HCT116 (cell line): ENCODE measurements around the gene EHBP1. TPM values are rescaled to one million over a fixed set of nuclear protein-coding genes. Genes with fewer than 3 reads are reported as not detected.

Experiments
- ATAC-seq: fragments of 200-7000 bp; cut with Tn5 transposase; 2 replicates; pipeline ENCODE4 v1.9.1; 2020; ENCODE audit warnings: mild to moderate bottlenecking, moderate library complexity
- BruUV-seq: library from RNA; stranded (reverse); fragments of 400-500 nt; replicated peaks from 2 replicates; lab custom pipeline; 2021; lab: Mats Ljungman, UMichigan
- CTCF ChIA-PET: fragments of 300-600 bp; sonication (Branson Sonifier 250); formaldehyde crosslinking; loops from one replicate; lab custom pipeline; 2021; ENCODE audit warnings: antibody characterized with exemption; lab: Charles Lee
- POLR2A ChIA-PET: fragments of 300-600, 350-600 bp; sonication (Branson Sonifier 250); formaldehyde crosslinking; loops from one replicate; lab custom pipeline; 2021; ENCODE audit warnings: antibody characterized with exemption; lab: Charles Lee
- RAD21 ChIA-PET, 2 experiments: fragments of 300-600 bp; sonication (Branson Sonifier 250); formaldehyde crosslinking; loops; one replicate each; lab custom pipeline; 2023; ENCODE audit warnings: low total read pairs in 2 of 2; ENCODE audit not compliant: uncharacterized antibody in 2 of 2, unreplicated experiment in 2 of 2, low non-redundant PET in 1 of 2; lab: Charles Lee
- DNase-seq: peaks from one replicate; pipeline ENCODE4 v3.0.0-alpha.2; 2010; ENCODE audit warnings: low read depth, low spot score
- H2AFZ ChIP-seq: fragments of 200-600 bp; shearing (Covaris generic), sonication (generic); 2 replicates; pipeline ENCODE4 v1.6.1; 2017; ENCODE audit warnings: low read depth, mixed run types, mixed read lengths, antibody characterized with exemption, low read length; ENCODE audit not compliant: poor library complexity, severe bottlenecking
- H3K27ac ChIP-seq: 2 replicates; pipeline ENCODE4 v1.5.1; 2012; ENCODE audit warnings: low read depth, low read length
- H3K27me3 ChIP-seq: fragments of 200-600 bp; sonication (generic); 2 replicates; pipeline ENCODE4 v1.6.1; 2016; ENCODE audit warnings: mixed run types, low read length, mixed read lengths; ENCODE audit not compliant: insufficient read depth
- H3K36me3 ChIP-seq, 2 experiments: fragments of 200-500 bp in 1 of 2; fragments of 200-600 bp in 1 of 2; sonication (Bioruptor generic) in 1 of 2; sonication (generic) in 1 of 2; 2 replicates each; pipeline versions ENCODE4 v1.5.1 to v1.6.1; 2014 to 2016; ENCODE audit warnings: low read length in 2 of 2, inconsistent platforms in 1 of 2, mixed read lengths in 1 of 2, mixed run types in 1 of 2; ENCODE audit not compliant: insufficient read depth in 2 of 2, control insufficient read depth in 1 of 2
- H3K4me1 ChIP-seq, 2 experiments: fragments of 200-600 bp in 1 of 2; sonication (generic) in 1 of 2; 2 replicates each; pipeline versions ENCODE4 v1.5.1 to v1.6.1; 2012 to 2017; ENCODE audit warnings: low read length in 2 of 2, inconsistent platforms in 1 of 2, mild to moderate bottlenecking in 1 of 2, mixed read lengths in 1 of 2, mixed run types in 1 of 2, moderate library complexity in 1 of 2; ENCODE audit not compliant: insufficient read depth in 2 of 2, control insufficient read depth in 1 of 2
- H3K4me2 ChIP-seq: fragments of 200-600 bp; sonication (generic); 2 replicates; pipeline ENCODE4 v1.6.1; 2017; ENCODE audit warnings: mixed run types, low read length, mixed read lengths
- H3K4me3 ChIP-seq, 2 experiments: fragments of 200-600 bp in 1 of 2; sonication (generic) in 1 of 2; replicated peaks in 1 of 2; 2 replicates each; pipeline ENCODE4 v1.5.1; 2011 to 2016; ENCODE audit warnings: low read length in 2 of 2, control low read depth in 1 of 2, low read depth in 1 of 2, mild to moderate bottlenecking in 1 of 2, mixed read lengths in 1 of 2, mixed run types in 1 of 2
- H3K79me2 ChIP-seq: fragments of 200-600 bp; sonication (generic); 2 replicates; pipeline ENCODE4 v1.6.1; 2017; ENCODE audit warnings: mild to moderate bottlenecking, mixed run types, low read length, moderate library complexity, mixed read lengths; ENCODE audit not compliant: insufficient read depth
- H3K9ac ChIP-seq: fragments of 200-600 bp; sonication (generic); 2 replicates; pipeline ENCODE4 v1.6.1; 2016; ENCODE audit warnings: low read length, mixed read lengths
- H3K9me2 ChIP-seq: fragments of 200-600 bp; sonication (generic), shearing (Covaris generic); 2 replicates; pipeline ENCODE4 v1.6.1; 2017; ENCODE audit warnings: mixed run types, mild to moderate bottlenecking, moderate library complexity; ENCODE audit not compliant: insufficient read depth
- H3K9me3 ChIP-seq, 2 experiments: fragments of 200-500 bp in 1 of 2; fragments of 200-600 bp in 1 of 2; sonication (Bioruptor generic) in 1 of 2; sonication (generic) in 1 of 2; 2 replicates each; pipeline ENCODE4 v1.6.1; 2014 to 2017; ENCODE audit warnings: low read length in 2 of 2, mixed read lengths in 2 of 2, inconsistent platforms in 1 of 2, low read depth in 1 of 2, mild to moderate bottlenecking in 1 of 2, mixed run types in 1 of 2, moderate library complexity in 1 of 2; ENCODE audit not compliant: control insufficient read depth in 1 of 2, insufficient read depth in 1 of 2
- H4K20me1 ChIP-seq: fragments of 200-600 bp; sonication (generic), shearing (Covaris generic); 2 replicates; pipeline ENCODE4 v1.6.1; 2017; ENCODE audit warnings: mixed run types, mild to moderate bottlenecking, moderate library complexity; ENCODE audit not compliant: insufficient read depth
- CEBPB ChIP-seq: IDR thresholded peaks from 2 replicates; pipeline ENCODE4 v1.6.1; 2012; ENCODE audit warnings: low read depth
- CTCF ChIP-seq, 3 experiments: fragments of 200-600 bp in 1 of 3; sonication (generic) in 1 of 3; IDR thresholded peaks in 2 of 3; conservative IDR thresholded peaks in 1 of 3; 2 replicates each; pipeline ENCODE4 v1.5.1; 2012 to 2017; ENCODE audit warnings: low read depth in 2 of 3, low read length in 2 of 3, antibody characterized with exemption in 1 of 3, borderline replicate concordance in 1 of 3, control low read depth in 1 of 3, mild to moderate bottlenecking in 1 of 3, mixed read lengths in 1 of 3, mixed run types in 1 of 3, moderate library complexity in 1 of 3; ENCODE audit not compliant: insufficient read depth in 1 of 3
- EGR1 ChIP-seq: IDR thresholded peaks from 2 replicates; pipeline ENCODE4 v1.6.1; 2012; ENCODE audit warnings: low read depth
- ELF1 ChIP-seq: IDR thresholded peaks from 2 replicates; pipeline ENCODE4 v1.6.1; 2012; ENCODE audit warnings: low read depth, borderline replicate concordance
- EZH2 ChIP-seq: fragments of 200-600 bp; sonication (generic); IDR thresholded peaks from 2 replicates; pipeline ENCODE4 v1.6.1; 2017; ENCODE audit warnings: antibody characterized with exemption, mixed run types
- EZH2phosphoT487 ChIP-seq: fragments of 200-600 bp; IDR thresholded peaks from 2 replicates; pipeline ENCODE4 v1.6.1; 2018; ENCODE audit warnings: antibody characterized with exemption, borderline replicate concordance
- FOSL1 ChIP-seq: IDR thresholded peaks from 2 replicates; pipeline ENCODE4 v1.6.1; 2012; ENCODE audit warnings: low read depth
- JUND ChIP-seq: IDR thresholded peaks from 2 replicates; pipeline ENCODE4 v1.6.1; 2012
- MAX ChIP-seq: IDR thresholded peaks from 2 replicates; pipeline ENCODE4 v1.6.1; 2012
- POLR2A ChIP-seq: IDR thresholded peaks from 2 replicates; pipeline ENCODE4 v1.7.0; 2011; ENCODE audit warnings: borderline replicate concordance; ENCODE audit not compliant: insufficient read depth, insufficient read length; ENCODE audit errors: extremely low read depth
- POLR2AphosphoS5 ChIP-seq: IDR thresholded peaks from 2 replicates; pipeline ENCODE4 v1.6.1; 2011; ENCODE audit warnings: mild to moderate bottlenecking, low read depth, low read length, moderate library complexity
- RAD21 ChIP-seq: IDR thresholded peaks from 2 replicates; pipeline ENCODE4 v1.6.1; 2012; ENCODE audit warnings: low read depth, mild to moderate bottlenecking
- SP1 ChIP-seq: IDR thresholded peaks from 2 replicates; pipeline ENCODE4 v1.6.1; 2012; ENCODE audit warnings: low read depth
- SRF ChIP-seq: IDR thresholded peaks from 2 replicates; pipeline ENCODE4 v1.6.1; 2012; ENCODE audit warnings: low read depth
- TCF7L2 ChIP-seq: IDR thresholded peaks from 2 replicates; pipeline ENCODE4 v1.7.0; 2011; ENCODE audit warnings: borderline replicate concordance, inconsistent platforms; ENCODE audit not compliant: insufficient read depth, insufficient read length; ENCODE audit errors: extremely low read depth
- YY1 ChIP-seq: IDR thresholded peaks from 2 replicates; pipeline ENCODE4 v1.6.1; 2011; ENCODE audit warnings: low read length, low read depth, moderate library complexity, mild to moderate bottlenecking; ENCODE audit not compliant: insufficient replicate concordance; ENCODE audit errors: extremely low read depth
- ZFX ChIP-seq: fragments of 450-650 bp; IDR thresholded peaks from 2 replicates; pipeline ENCODE4 v1.6.1; 2017
- ZNF274 ChIP-seq: fragments of 200-500 bp; sonication (Bioruptor generic); IDR thresholded peaks from 2 replicates; pipeline ENCODE4 v1.6.1; 2014; ENCODE audit warnings: mild to moderate bottlenecking, low read depth, low read length, inconsistent platforms
- intact Hi-C: fragments of 100-400 bp; cut with micrococcal nuclease; formaldehyde crosslinking; loops from 2 replicates; pipeline ENCODE4 v1.10.0; 2022
- total RNA-seq: library from RNA; stranded (reverse); gene quantifications from one replicate; pipeline ENCODE4 v1.2.1, GENCODE V29; 2021; ENCODE audit not compliant: unreplicated experiment
- TF ChIP-seq, protein P1 (sequence below): IDR thresholded peaks from 2 replicates; pipeline ENCODE4 v1.6.1; 2012; ENCODE audit warnings: low read depth

The EHBP1 gene
- total RNA-seq, 1 experiment from 2014 or later, result 89.9 TPM

DNA sequence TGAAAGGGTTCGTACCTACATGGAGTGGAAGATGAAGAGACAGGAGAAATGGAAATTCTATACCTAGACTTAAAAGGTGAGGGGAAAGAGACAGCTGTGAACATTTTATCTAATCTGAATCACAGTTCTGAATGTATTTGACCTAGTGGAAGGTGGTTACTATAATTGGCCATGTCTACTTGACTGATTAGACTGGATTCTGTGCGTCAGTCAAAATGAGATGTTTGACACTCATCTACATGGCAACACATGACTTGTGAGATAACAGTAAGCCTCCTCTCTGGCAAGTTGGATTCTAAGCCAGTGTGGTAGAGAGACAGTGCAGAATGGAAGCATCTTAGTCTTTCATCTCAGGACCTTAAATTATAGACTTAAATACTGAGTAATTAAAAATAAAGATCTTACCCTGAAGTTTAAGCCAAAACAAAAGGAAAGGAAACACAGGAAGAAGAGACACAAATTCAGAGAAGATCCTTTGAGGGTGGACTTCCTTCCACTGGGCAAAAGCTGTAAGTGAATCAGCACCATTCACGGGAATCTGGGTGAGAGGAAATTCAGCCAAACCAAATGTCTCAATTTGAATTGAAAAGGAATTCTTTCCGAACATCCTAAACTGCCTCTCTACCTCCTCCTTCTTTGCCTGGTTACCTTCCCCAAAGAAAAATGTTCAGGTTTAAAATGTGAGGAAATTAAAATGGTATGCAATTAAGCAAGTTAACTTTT is 121.6 kb downstream of the EHBP1 start:
- Histone ChIP-seq H3K9ac (no peak overlapping the region), H3K36me3 (peaks cover 12 to 14% of the 10 kb centered on the region in 2 experiments; a peak in 3 of 4 replicates), H4K20me1 (no peaks in the 10 kb centered on the region), H3K4me3 (no peak overlapping the region), H3K4me2 (no peak overlapping the region), H3K27ac (no peak overlapping the region), H3K79me2 (peaks cover 47% of the 10 kb centered on the region), H3K4me1 (no peaks in the 10 kb centered on the region), H3K9me3 (no peaks in the 10 kb centered on the region), H3K9me2 (no peaks in the 10 kb centered on the region), H2AFZ (no peak overlapping the region), H3K27me3 (no peaks in the 10 kb centered on the region)
- CTCF ChIA-PET, result no interaction called here
- TF ChIP-seq ZNF274 (no peak), MAX (no peak), POLR2A (no peak), ZFX (no peak), JUND (no peak), CEBPB (no peak), FOSL1 (no peak), EZH2phosphoT487 (no peak), TCF7L2 (no peak), EZH2 (no peak), ELF1 (no peak), CTCF (IDR thresholded peaks at IDR 0.05 in 2 of 3, conservative IDR thresholded peaks at IDR 0.05 in 1 of 3; ENCODE audit: borderline replicate concordance in 1 of 3, insufficient read depth in 1 of 3, low read depth in 2 of 3, low read length in 2 of 3) (no peak), RAD21 (no peak), SRF (no peak), YY1 (no peak), POLR2AphosphoS5 (no peak), EGR1 (no peak), SP1 (no peak)
- TF ChIP-seq, protein P1, sequence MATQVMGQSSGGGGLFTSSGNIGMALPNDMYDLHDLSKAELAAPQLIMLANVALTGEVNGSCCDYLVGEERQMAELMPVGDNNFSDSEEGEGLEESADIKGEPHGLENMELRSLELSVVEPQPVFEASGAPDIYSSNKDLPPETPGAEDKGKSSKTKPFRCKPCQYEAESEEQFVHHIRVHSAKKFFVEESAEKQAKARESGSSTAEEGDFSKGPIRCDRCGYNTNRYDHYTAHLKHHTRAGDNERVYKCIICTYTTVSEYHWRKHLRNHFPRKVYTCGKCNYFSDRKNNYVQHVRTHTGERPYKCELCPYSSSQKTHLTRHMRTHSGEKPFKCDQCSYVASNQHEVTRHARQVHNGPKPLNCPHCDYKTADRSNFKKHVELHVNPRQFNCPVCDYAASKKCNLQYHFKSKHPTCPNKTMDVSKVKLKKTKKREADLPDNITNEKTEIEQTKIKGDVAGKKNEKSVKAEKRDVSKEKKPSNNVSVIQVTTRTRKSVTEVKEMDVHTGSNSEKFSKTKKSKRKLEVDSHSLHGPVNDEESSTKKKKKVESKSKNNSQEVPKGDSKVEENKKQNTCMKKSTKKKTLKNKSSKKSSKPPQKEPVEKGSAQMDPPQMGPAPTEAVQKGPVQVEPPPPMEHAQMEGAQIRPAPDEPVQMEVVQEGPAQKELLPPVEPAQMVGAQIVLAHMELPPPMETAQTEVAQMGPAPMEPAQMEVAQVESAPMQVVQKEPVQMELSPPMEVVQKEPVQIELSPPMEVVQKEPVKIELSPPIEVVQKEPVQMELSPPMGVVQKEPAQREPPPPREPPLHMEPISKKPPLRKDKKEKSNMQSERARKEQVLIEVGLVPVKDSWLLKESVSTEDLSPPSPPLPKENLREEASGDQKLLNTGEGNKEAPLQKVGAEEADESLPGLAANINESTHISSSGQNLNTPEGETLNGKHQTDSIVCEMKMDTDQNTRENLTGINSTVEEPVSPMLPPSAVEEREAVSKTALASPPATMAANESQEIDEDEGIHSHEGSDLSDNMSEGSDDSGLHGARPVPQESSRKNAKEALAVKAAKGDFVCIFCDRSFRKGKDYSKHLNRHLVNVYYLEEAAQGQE, result no peak
- POLR2A ChIA-PET, result no interaction called here
- RAD21 ChIA-PET, result no interaction called here
- no peak for ATAC-seq
- BruUV-seq, result no TSS peak
- DNase-seq, result no peak
- intact Hi-C loops, result no loop called here
